ENCODE data around the gene IL18R1.

IL18R1 gene

GRCh38 chr2:102423368-102423767, 67.8 kb downstream of the IL18R1 start:
- Histone ChIP-seq H2AFZ (ENCODE audit: low read length) (no peak overlapping the region), H3K4me3 (ENCODE audit: low read length in 2 of 2) (no peak overlapping the region), H2BK5ac (ENCODE audit: low read length) (no peak overlapping the region), H2AK5ac (ENCODE audit: low read depth, low read length) (no peak overlapping the region), H3K9me3 (replicated peaks in 1 of 2; ENCODE audit: control insufficient read depth in 2 of 2, insufficient read depth in 1 of 2, low read depth in 1 of 2, low read length in 2 of 2) (no peaks in the 10 kb centered on the region), H3K9ac (ENCODE audit: low read depth, low read length, poor library complexity) (no peak overlapping the region), H4K91ac (ENCODE audit: low read depth, low read length, poor library complexity) (no peak overlapping the region), H3K4ac (ENCODE audit: low read length) (no peak overlapping the region), H2BK120ac (ENCODE audit: low read depth, low read length) (no peak overlapping the region), H3K27ac (replicated peaks; ENCODE audit: low read length) (no peak overlapping the region), H3K23ac (ENCODE audit: low read depth, low read length, poor library complexity) (no peak overlapping the region), H3K36me3 (replicated peaks in 1 of 2; ENCODE audit: control insufficient read depth in 2 of 2, insufficient read depth in 2 of 2, low read length in 2 of 2) (no peaks in the 10 kb centered on the region), H3K14ac (ENCODE audit: low read length) (no peak overlapping the region), H3K4me1 (ENCODE audit: control insufficient read depth in 2 of 2, insufficient read depth in 1 of 2, low read depth in 1 of 2, low read length in 2 of 2) (no peaks in the 10 kb centered on the region), H4K8ac (ENCODE audit: low read depth, low read length) (no peak overlapping the region), H3K27me3 (ENCODE audit: control insufficient read depth in 3 of 3, insufficient read depth in 3 of 3, low read depth in 1 of 3, low read length in 3 of 3) (peaks cover 0 to 4% (median 0%) of the 10 kb centered on the region in 3 experiments), H3K18ac (ENCODE audit: low read length) (no peak overlapping the region), H2BK12ac (ENCODE audit: low read length) (no peak overlapping the region), H2BK15ac (ENCODE audit: low read length) (no peak overlapping the region), H3K4me2 (ENCODE audit: insufficient read depth, low read length, poor library complexity, severe bottlenecking) (no peak overlapping the region), H3K79me1 (ENCODE audit: low read depth, low read length) (no peaks in the 10 kb centered on the region)
- no peak for DNase-seq (ENCODE audit: low spot score)
- WGBS, 2 donors (ENCODE audit: extremely low coverage in 2 of 2, insufficient read length in 2 of 2, insufficient replicate concordance in 1 of 2) = no CpG with 5 or more reads among the region's 2 CpGs

GRCh38 chr2:102424754-102425153, 69.2 kb downstream of the IL18R1 start:
- Histone ChIP-seq H3K27me3 (ENCODE audit: control insufficient read depth in 3 of 3, insufficient read depth in 3 of 3, low read depth in 1 of 3, low read length in 3 of 3) (peaks cover 0 to 4% (median 0%) of the 10 kb centered on the region in 3 experiments), H3K18ac (ENCODE audit: low read length) (no peak overlapping the region), H3K4ac (ENCODE audit: low read length) (no peak overlapping the region), H3K4me3 (ENCODE audit: low read length in 2 of 2) (no peak overlapping the region), H4K8ac (ENCODE audit: low read depth, low read length) (no peak overlapping the region), H3K9ac (ENCODE audit: low read depth, low read length, poor library complexity) (no peak overlapping the region), H2AK5ac (ENCODE audit: low read depth, low read length) (no peak overlapping the region), H2BK15ac (ENCODE audit: low read length) (no peak overlapping the region), H2AFZ (ENCODE audit: low read length) (no peak overlapping the region), H3K36me3 (replicated peaks in 1 of 2; ENCODE audit: control insufficient read depth in 2 of 2, insufficient read depth in 2 of 2, low read length in 2 of 2) (no peaks in the 10 kb centered on the region), H3K79me1 (ENCODE audit: low read depth, low read length) (no peaks in the 10 kb centered on the region), H2BK120ac (ENCODE audit: low read depth, low read length) (no peak overlapping the region), H3K4me2 (ENCODE audit: insufficient read depth, low read length, poor library complexity, severe bottlenecking) (no peak overlapping the region), H3K9me3 (replicated peaks in 1 of 2; ENCODE audit: control insufficient read depth in 2 of 2, insufficient read depth in 1 of 2, low read depth in 1 of 2, low read length in 2 of 2) (no peaks in the 10 kb centered on the region), H3K23ac (ENCODE audit: low read depth, low read length, poor library complexity) (no peak overlapping the region), H3K4me1 (ENCODE audit: control insufficient read depth in 2 of 2, insufficient read depth in 1 of 2, low read depth in 1 of 2, low read length in 2 of 2) (no peaks in the 10 kb centered on the region), H4K91ac (ENCODE audit: low read depth, low read length, poor library complexity) (no peak overlapping the region), H3K14ac (ENCODE audit: low read length) (no peak overlapping the region), H3K27ac (replicated peaks; ENCODE audit: low read length) (no peak overlapping the region), H2BK5ac (ENCODE audit: low read length) (no peak overlapping the region), H2BK12ac (ENCODE audit: low read length) (no peak overlapping the region)
- no CpG with 5 or more reads among the region's 3 CpGs for WGBS, 2 donors (ENCODE audit: extremely low coverage in 2 of 2, insufficient read length in 2 of 2, insufficient replicate concordance in 1 of 2)
- DNase-seq (ENCODE audit: low spot score) = no peak

GRCh38 chr2:102425441-102426132, 70.0 kb downstream of the IL18R1 start:
- Histone ChIP-seq H3K9ac (ENCODE audit: low read depth, low read length, poor library complexity) (no peak overlapping the region), H2BK120ac (ENCODE audit: low read depth, low read length) (no peak overlapping the region), H3K4me1 (ENCODE audit: control insufficient read depth in 2 of 2, insufficient read depth in 1 of 2, low read depth in 1 of 2, low read length in 2 of 2) (no peaks in the 10 kb centered on the region), H4K91ac (ENCODE audit: low read depth, low read length, poor library complexity) (no peak overlapping the region), H3K23ac (ENCODE audit: low read depth, low read length, poor library complexity) (no peak overlapping the region), H2BK15ac (ENCODE audit: low read length) (no peak overlapping the region), H3K36me3 (replicated peaks in 1 of 2; ENCODE audit: control insufficient read depth in 2 of 2, insufficient read depth in 2 of 2, low read length in 2 of 2) (no peaks in the 10 kb centered on the region), H3K4me2 (ENCODE audit: insufficient read depth, low read length, poor library complexity, severe bottlenecking) (no peak overlapping the region), H3K4ac (ENCODE audit: low read length) (no peak overlapping the region), H2AK5ac (ENCODE audit: low read depth, low read length) (no peak overlapping the region), H3K4me3 (ENCODE audit: low read length in 2 of 2) (no peak overlapping the region), H4K8ac (ENCODE audit: low read depth, low read length) (no peak overlapping the region), H2BK5ac (ENCODE audit: low read length) (no peak overlapping the region), H3K14ac (ENCODE audit: low read length) (no peak overlapping the region), H2AFZ (ENCODE audit: low read length) (no peak overlapping the region), H2BK12ac (ENCODE audit: low read length) (no peak overlapping the region), H3K27ac (replicated peaks; ENCODE audit: low read length) (no peak overlapping the region), H3K18ac (ENCODE audit: low read length) (no peak overlapping the region), H3K9me3 (replicated peaks in 1 of 2; ENCODE audit: control insufficient read depth in 2 of 2, insufficient read depth in 1 of 2, low read depth in 1 of 2, low read length in 2 of 2) (no peaks in the 10 kb centered on the region), H3K27me3 (ENCODE audit: control insufficient read depth in 3 of 3, insufficient read depth in 3 of 3, low read depth in 1 of 3, low read length in 3 of 3) (peaks cover 0 to 4% (median 0%) of the 10 kb centered on the region in 3 experiments), H3K79me1 (ENCODE audit: low read depth, low read length) (no peaks in the 10 kb centered on the region)
- DNase-seq (ENCODE audit: low spot score) = no peak
- no CpG with 5 or more reads among the region's 5 CpGs for WGBS, 2 donors (ENCODE audit: extremely low coverage in 2 of 2, insufficient read length in 2 of 2, insufficient replicate concordance in 1 of 2)

- WGBS, 2 donors (ENCODE audit: extremely low coverage in 2 of 2, insufficient read length in 2 of 2, insufficient replicate concordance in 1 of 2) = no CpG with 5 or more reads among the region's 1 CpG
- DNase-seq (ENCODE audit: low spot score) = no peak
Measured at GRCh38 chr2:102427249-102427648, 71.7 kb downstream of the IL18R1 start.

More at GRCh38 chr2:102427249-102427648, 71.7 kb downstream of the IL18R1 start:
- Histone ChIP-seq H4K8ac (ENCODE audit: low read depth, low read length) (no peak overlapping the region), H3K4me1 (ENCODE audit: control insufficient read depth in 2 of 2, insufficient read depth in 1 of 2, low read depth in 1 of 2, low read length in 2 of 2) (no peaks in the 10 kb centered on the region), H3K4ac (ENCODE audit: low read length) (no peak overlapping the region), H4K91ac (ENCODE audit: low read depth, low read length, poor library complexity) (no peak overlapping the region), H2AK5ac (ENCODE audit: low read depth, low read length) (no peak overlapping the region), H3K27ac (replicated peaks; ENCODE audit: low read length) (no peak overlapping the region), H2BK12ac (ENCODE audit: low read length) (no peak overlapping the region), H3K4me3 (ENCODE audit: low read length in 2 of 2) (no peak overlapping the region), H3K9me3 (replicated peaks in 1 of 2; ENCODE audit: control insufficient read depth in 2 of 2, insufficient read depth in 1 of 2, low read depth in 1 of 2, low read length in 2 of 2) (no peaks in the 10 kb centered on the region), H3K18ac (ENCODE audit: low read length) (no peak overlapping the region), H3K79me1 (ENCODE audit: low read depth, low read length) (no peaks in the 10 kb centered on the region), H3K23ac (ENCODE audit: low read depth, low read length, poor library complexity) (no peak overlapping the region), H3K4me2 (ENCODE audit: insufficient read depth, low read length, poor library complexity, severe bottlenecking) (no peak overlapping the region), H2BK120ac (ENCODE audit: low read depth, low read length) (no peak overlapping the region), H3K36me3 (replicated peaks in 1 of 2; ENCODE audit: control insufficient read depth in 2 of 2, insufficient read depth in 2 of 2, low read length in 2 of 2) (no peaks in the 10 kb centered on the region), H2BK15ac (ENCODE audit: low read length) (no peak overlapping the region), H2BK5ac (ENCODE audit: low read length) (no peak overlapping the region), H2AFZ (ENCODE audit: low read length) (no peak overlapping the region), H3K27me3 (ENCODE audit: control insufficient read depth in 3 of 3, insufficient read depth in 3 of 3, low read depth in 1 of 3, low read length in 3 of 3) (no peaks in the 10 kb centered on the region), H3K9ac (ENCODE audit: low read depth, low read length, poor library complexity) (no peak overlapping the region), H3K14ac (ENCODE audit: low read length) (no peak overlapping the region)
